Measurements from ENCODE around the gene TNIP3. TPM values are rescaled to one million over a fixed set of nuclear protein-coding genes. Genes with fewer than 3 reads are reported as not detected.

TNIP3 gene
- total and polyA plus RNA-seq, 10 donors: 0.24 to 3.8 (median 1.5) TPM

GRCh38 chr4:121118344-121118743 lies 45.8 kb downstream of the TNIP3 start:
- intact Hi-C loops (cut with DNase I; ENCODE audit: low total_unique reads): no loop called here
- WGBS, 5 donors: 73 to 92% (median 80%) methylated on average over 2 of the region's 2 CpGs
- Histone ChIP-seq H3K9me3 (no peaks in the 10 kb centered on the region), H3K36me3 (no peaks in the 10 kb centered on the region), H3K4me3 (no peak overlapping the region), H3K27me3 (replicated peaks in 1 of 7) (no peaks in the 10 kb centered on the region), H3K4me1 (no peaks in the 10 kb centered on the region), H3K27ac (no peak overlapping the region)
- no peak for DNase-seq
- no peak for TF ChIP-seq POLR2A (IDR thresholded peaks at IDR 0.05)
- no peak for TF ChIP-seq POLR2AphosphoS5 (IDR thresholded peaks at IDR 0.05)
- TF ChIP-seq CTCF (IDR thresholded peaks at IDR 0.05 in 8 of 11, conservative IDR thresholded peaks at IDR 0.05 in 3 of 11): no peak

GRCh38 chr4:121114756-121115155 lies 49.4 kb downstream of the TNIP3 start:
- 84 to 97% (median 86%) methylated on average over 1 of the region's 1 CpG for WGBS, 5 donors

GRCh38 chr4:121112530-121112929 lies 51.6 kb downstream of the TNIP3 start:
- H3K9me3 ChIP-seq: no peaks in the 10 kb centered on the region
- H3K27me3 ChIP-seq (replicated peaks in 1 of 7): no peaks in the 10 kb centered on the region
- no peaks in the 10 kb centered on the region for H3K36me3 ChIP-seq
- intact Hi-C loops (cut with DNase I; ENCODE audit: low total_unique reads): no loop called here
- DNase-seq: no peak
- no peak overlapping the region for H3K27ac ChIP-seq
- H3K4me3 ChIP-seq: no peak overlapping the region
- TF ChIP-seq POLR2AphosphoS5 (IDR thresholded peaks at IDR 0.05) (no peak), CTCF (IDR thresholded peaks at IDR 0.05 in 8 of 11, conservative IDR thresholded peaks at IDR 0.05 in 3 of 11) (peak in 7 of 11 experiments; percentile 9 to 54 (median 36))
- no peaks in the 10 kb centered on the region for H3K4me1 ChIP-seq

More at GRCh38 chr4:121114756-121115155, 49.4 kb downstream of the TNIP3 start:
- Histone ChIP-seq H3K4me3 (no peak overlapping the region), H3K9me3 (no peaks in the 10 kb centered on the region), H3K27ac (no peak overlapping the region), H3K36me3 (no peaks in the 10 kb centered on the region), H3K4me1 (no peaks in the 10 kb centered on the region), H3K27me3 (replicated peaks in 1 of 7) (no peaks in the 10 kb centered on the region)
- DNase-seq: no peak
- intact Hi-C loops (cut with DNase I; ENCODE audit: low total_unique reads): no loop called here
- TF ChIP-seq POLR2AphosphoS5 (IDR thresholded peaks at IDR 0.05) (no peak), CTCF (IDR thresholded peaks at IDR 0.05 in 8 of 11, conservative IDR thresholded peaks at IDR 0.05 in 3 of 11) (no peak), POLR2A (IDR thresholded peaks at IDR 0.05) (no peak)

- Histone ChIP-seq H3K27ac (no peak overlapping the region), H3K4me3 (no peak overlapping the region), H3K9me3 (no peaks in the 10 kb centered on the region), H3K27me3 (replicated peaks in 1 of 7) (peaks cover 0 to 9% (median 0%) of the 10 kb centered on the region in 7 donors), H3K36me3 (no peaks in the 10 kb centered on the region), H3K4me1 (no peaks in the 10 kb centered on the region)
- intact Hi-C loops (cut with DNase I; ENCODE audit: low total_unique reads): no loop called here
- WGBS, 5 donors: 89 to 100% (median 95%) methylated on average over 2 of the region's 2 CpGs
- no peak for DNase-seq
- TF ChIP-seq CTCF (IDR thresholded peaks at IDR 0.05 in 8 of 11, conservative IDR thresholded peaks at IDR 0.05 in 3 of 11) (no peak), POLR2AphosphoS5 (IDR thresholded peaks at IDR 0.05) (no peak), POLR2A (IDR thresholded peaks at IDR 0.05) (no peak)
Observed at GRCh38 chr4:121108557-121108956, 55.6 kb downstream of the TNIP3 start.
